C1 segment of cervical spinal cord (tissue), 14 donors: ENCODE results near the gene EIF6.
"Not testable (repeated sequence)": the region's sequence is repeated elsewhere in the genome, so short reads cannot be mapped to it uniquely, and the experiment has no call there.

Experiments used
- DNase-seq, 14 donors: peaks; one replicate each; lab custom pipeline; 2025; lab: John Stamatoyannopoulos, UW

EIF6 gene

DNA sequence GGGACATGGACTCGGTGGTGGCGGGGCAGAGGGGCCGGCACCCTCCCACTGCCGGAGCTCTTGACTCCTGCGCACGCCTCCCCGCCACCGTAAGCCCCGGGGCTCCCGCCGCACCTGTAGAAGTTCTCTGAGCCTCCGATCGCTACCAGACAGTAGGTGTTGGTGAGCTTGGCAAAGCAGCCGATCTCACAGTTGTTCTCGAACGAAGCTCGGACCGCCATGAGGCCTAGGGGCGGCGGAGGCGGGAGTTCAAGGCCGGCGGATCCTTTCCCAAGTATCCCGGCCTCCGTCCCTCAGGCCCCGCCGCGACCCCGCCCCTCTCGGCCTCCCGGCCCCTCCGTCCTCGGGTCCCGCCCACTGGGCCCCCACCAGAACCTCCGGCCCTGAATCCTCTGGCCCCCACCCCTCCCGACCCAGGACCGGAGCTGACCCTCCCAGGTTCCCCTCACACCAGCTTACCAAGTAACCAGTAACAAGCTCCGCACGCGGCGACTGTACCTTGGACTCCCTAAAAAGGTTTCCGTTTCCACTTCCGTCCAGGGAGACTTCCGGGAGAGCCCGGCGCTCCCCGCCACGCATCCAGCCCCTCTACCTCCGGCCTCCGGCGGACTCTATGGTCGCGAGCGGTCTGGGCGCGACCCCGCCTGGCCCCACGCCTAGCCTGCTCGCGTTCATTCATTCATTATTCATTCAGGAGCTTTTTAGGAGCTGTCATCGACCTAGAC, at the start of gene EIF6:
TSS of gene EIF6 (minus strand) at position 506 of the 725 bp plus-strand sequence. CDS start at position 221, 285 bp downstream.
- peak; percentile 18 to 85 (median 60) for DNase-seq

DNA sequence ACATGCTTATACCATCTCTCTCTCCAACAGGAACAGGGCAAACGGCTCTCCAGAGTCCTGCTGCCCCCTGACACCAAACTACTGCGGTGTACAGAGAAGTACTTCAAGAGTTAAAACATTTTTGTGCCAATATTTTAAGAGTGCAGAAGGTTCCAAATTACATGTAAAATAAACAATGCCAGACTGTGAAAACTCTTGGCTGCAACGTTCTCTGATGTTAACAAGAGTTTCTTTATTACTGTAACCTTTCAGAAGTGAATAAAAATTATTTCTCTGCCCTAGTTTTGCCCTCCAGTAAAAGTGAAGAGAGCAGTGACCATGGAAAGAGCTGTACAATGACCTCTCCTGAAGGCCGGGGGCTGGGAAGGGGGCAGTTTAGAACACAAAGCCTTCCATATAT, 49.0 kb upstream of the EIF6 start:
- no peak for DNase-seq

DNA sequence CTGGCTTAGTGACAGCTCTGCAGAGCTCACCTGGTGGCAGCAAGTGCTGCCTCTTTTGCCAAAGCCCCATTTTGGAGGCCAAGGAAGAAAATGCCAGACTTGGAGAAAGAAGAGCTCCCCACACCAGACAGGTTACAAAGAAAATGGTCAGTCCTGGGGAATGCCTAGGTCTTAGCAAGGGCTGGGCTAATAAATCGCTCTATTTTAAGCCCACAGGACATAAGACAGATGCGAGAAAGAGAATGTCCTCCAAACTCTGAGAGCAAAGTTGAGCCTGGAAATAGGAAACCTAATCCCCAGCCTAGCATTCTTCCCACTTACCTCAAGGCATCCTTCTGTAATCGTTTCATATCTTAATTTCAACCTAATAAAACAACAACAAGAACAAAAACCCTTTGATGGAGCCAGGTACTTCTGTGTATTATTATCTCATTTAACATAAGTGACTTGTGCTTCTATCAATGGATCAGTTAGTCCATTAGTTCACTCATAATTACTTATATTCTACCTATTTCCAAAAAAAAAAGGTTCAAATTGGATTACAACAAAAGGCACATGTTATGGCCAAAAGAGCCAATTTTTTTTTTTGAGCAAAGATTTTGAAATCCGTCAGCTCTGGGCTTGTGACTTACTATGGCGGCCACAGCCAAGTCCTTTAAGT, 48.1 kb upstream of the EIF6 start:
- no peak for DNase-seq

DNA sequence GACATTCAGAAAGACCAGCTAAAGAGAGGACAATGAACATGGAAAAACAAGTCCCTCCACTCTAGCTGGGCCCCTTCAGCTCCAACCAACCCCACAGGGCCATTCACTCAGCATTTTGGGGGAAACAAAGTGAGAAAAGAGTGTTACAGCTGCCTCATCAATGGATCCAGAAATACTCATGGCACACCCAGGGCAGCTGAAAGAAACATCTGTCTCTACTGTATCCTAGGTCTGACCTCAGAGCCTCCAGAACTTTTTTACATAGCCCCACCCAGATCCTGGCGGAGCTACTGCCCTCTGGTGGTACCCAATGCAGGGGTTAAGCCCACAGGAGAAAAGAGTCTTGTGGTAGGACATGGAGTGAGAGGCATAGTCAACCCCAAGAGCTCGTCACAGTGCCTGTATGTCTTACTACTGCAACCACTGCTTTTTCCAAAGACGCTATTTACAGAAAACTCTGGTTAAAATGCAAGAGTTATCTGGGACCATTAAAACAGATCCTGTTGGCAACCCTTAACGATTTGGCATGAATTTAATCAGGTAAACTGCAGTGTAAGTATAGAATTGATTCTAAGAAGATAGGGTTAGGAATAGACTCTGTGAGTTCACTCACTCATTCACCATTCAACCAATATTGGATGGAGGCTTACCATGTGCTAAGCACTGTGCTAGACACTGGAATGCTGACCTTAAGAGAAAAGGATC, 45.0 kb upstream of the EIF6 start:
- DNase-seq, result no peak

DNA sequence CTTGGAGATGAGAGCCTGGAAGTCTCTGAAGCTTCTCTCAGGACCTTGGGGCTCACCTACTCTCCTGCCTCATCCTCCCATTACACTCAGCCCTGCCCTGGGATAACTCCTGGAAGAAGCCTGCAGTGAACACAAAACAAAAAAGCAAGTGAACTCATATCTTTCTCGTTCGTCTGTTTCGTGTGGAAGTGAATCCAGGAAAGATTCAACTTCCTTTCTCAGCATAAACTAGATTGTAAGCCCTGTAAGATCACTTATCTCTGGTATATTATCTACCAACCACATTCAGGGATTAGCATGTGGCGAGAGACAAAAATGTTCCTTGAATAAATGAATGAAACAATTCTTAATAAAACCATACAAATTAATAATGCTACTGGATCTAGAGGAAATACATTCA, 44.1 kb upstream of the EIF6 start:
- no peak for DNase-seq

DNA sequence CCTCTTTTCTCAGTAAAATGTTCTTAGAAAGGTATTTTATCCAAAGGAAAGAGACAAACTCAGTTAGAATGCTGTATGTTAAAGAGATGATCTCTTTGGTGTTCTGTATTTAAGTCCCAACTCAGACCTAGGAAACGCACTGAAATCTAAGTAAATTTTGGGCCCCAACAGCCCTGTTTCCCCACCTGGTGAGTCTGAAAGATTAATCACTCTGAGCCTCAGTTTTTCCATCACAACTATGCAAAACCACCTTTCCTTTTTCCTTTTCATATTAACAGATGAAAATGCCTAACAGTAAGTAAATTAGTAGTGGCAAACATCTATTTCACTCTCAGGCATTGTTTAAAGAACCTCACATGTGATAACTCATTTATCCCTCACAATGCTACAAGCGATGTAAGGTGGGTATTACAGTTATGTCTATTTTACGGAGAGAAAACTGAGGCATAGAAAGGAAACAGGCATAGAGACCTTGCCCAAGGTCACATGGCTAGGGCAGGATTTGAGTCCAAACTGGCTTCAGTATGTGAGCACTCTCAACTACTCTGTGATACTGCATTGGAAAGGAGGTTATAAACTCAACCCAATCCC, 43.6 kb upstream of the EIF6 start:
- DNase-seq, result no peak

DNA sequence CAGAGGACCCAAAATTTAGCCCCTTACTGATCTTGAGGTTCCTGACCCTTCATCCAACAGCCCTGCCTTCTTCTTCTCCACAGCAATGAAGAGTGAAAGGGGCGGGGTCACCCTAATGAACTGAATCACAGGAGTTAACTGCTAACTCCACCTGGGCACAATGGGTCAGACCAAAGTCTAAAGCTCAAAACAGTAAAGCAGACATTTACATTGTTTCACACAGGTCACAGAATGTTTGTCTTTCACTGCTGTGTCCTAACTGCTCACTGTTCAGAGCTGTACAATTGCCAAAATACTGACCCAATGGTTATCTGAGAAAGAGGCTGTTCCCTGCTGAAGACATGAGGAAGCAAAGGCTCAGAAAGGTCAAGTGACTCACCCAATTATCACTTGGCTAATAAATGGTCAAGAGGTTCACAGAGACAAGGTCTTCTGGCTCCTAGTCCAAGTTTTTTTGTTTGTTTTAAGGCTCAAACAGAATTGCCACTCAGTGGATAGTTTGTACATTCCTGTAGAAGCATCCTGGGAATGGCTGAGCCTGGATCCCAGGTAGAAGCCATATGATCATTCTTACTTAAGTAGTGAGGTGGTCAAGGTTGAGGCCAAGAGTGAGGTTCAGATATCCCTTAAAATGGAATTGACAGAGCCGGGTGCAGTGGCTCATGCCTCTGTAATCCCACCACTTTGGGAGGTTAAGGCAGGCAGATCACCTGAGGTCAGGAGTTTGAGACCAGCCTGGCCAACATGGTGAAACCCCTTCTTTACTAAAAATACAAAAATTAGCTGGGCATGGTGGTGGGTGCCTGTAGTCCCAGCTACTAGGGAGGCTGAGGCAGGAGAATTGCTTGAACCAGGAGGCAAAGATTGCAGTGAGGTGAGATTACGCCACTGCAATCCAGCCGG, 42.8 kb upstream of the EIF6 start:
- DNase-seq, result no peak

DNA sequence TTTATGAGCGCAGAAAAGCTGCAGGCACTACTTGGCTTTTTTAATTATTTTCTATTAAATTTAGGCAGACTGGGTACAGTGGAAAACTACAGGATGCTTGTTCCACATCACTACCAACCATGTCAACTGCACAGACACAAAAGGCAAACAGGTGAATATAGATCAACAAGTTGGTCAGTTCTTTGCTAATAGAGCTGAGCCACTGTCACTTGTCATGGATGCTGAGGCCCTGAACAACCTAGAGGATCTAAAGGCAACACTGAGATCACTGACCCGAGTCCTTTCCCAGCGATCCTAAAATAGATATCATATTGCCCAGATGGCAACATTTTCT, 42.1 kb upstream of the EIF6 start:
- no peak for DNase-seq

DNA sequence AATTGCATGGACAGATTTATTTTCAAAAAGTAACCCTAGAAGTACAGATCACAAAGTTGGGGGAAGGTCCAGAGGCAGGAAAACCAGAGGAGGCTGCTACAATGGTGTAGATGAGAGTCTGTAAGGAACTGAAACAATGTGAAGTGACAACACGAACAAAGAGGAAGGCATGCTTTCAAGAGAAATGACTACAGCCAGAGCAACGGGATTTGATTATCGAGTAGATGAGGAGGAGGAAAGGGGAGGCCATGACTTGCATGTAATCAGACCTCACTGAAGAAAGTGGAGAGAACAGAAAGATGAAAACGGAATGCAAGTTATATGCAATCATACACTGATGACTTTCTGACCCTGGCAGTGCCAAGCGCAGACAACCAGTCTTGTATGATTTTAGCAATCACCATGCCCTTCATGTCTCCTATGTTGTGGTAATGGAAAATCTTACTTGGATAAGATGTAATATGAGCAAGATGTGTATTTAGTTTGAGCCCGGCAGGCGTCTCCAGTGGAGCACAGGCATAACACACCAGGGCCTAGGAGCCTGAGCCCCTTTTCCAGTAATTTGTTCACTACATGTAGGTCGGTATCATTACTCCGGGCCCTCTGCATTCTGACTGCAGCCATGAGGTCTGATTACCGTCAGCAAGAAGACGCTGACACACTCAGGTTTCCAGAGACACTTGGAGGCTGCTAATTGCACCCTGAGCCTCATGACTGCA, 41.6 kb upstream of the EIF6 start:
- no peak for DNase-seq

DNA sequence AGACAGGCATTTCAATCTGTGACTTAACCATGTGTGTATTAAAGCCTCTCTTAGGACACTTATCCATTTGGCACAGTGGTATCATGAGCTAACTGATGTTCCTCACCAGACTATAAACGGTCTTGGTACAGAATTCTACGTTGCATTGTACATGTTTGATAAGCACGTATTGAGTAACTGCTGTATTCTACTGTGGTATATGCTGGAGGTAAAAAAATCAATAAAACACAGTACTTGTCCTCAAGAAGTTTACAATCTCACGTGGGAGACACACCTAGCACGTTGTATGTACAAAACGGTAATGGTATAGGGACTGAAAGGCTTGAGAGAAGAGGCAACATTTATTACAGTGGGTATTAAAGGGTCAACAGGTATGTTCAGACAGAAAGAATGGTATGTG, 40.8 kb upstream of the EIF6 start:
- no peak for DNase-seq

DNA sequence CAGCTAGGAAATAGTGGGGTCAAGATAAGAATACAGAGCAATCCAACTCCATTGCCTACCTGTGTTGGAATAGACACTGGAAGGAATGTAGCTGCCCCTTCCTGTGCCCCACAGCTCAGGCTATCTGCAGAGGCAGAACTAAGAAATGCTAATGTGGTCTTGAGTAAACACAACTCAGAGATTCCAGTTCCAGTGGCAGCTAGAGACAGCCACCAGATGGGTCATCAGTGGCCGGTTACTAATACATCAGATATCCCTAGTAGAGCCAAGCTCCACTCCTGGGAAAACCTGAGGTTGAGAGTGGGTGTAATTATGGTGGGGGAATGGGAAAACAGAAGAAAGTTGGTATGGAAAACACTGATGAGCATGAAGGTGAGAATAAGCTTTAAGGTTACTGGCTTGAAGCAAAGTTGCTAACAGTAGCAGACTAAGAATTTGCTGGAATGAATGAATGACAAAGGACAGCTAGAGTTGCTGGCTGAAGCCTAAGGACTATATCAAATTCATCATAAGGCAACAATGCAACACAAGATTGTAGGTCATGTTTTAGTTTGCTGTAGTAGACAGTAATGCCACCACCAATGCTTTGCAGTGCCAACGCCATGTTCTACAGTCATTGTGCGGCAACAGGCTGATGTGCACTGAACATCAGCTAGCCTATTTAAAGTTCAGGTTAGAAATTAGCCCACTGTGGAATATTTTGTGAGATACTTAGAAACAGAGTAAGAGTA, 36.0 kb upstream of the EIF6 start:
- no peak for DNase-seq

DNA sequence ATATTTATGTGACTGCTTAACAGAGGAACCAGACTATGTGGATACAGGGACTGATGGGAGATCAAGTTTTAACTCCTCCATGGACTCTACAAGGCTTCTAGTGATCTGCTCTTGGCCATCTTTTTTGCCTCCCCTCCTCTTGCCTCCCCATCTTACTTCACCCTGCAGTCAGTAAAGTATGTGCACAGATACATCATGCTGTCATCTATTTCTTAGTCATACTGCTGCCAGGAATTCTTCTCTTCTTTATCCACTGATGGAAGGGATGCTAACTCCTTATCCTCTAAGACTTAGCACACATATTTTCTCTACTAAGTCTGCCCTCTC, 35.3 kb upstream of the EIF6 start:
- no peak for DNase-seq

DNA sequence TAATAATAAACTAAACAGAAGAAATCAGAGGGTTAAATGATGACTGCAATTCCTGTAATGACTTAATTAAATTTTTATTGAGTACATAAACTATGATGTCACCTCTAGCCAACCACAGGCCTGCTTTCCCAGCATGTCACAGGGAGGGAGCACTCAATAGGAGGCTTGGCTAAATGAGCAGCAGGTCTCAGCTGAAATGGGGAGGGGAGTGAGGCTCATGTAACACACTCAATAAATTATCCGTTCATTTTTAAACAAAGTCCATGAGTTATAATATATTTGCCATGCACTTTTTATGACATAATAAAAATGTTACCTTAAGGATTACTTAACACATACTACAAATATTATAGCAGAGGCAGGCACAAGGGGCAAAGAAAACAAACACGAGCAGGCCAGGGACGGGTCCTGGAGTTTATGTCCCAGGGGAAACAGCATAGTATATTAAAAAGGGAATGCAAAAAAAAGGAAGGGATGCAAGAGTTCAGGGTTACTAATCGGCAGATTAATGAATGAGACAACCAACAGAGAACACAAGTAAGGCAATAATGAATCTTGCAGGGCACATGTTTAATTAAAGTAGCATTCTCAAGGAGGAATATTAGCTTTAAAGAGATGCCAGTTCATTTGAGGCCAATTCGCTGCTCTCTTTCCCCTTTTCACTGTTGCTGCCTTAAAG, 34.8 kb upstream of the EIF6 start:
- no peak for DNase-seq

DNA sequence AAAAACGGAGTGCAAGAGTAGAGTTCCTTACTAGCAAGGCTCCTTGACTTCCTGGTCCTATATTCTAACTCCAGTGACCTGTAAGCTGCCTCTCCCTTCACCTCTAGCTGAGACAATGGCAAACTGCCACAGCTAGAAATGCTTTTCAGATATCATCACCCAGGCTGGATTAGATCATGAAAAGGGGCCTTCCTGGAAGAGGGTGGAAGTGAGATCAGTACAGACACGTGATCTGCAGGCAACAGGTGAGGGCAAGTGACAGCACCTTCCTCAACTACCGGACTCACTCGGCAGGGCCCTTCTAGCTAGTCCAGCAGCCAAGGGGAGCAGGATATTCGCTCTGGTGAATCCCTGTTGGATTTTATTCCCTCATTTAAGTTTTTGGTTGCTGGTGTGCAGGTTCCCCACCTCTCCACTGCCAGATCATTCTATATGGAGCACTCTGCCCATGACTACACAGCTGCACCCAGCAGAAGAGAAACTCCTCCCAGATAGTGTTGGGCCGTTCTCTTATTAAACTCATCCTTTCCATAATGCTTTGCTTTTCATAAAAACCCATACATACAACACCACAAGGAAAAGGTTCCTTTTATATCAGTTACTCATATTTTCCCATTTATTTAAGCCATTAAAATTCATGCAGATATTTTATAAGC, 34.1 kb upstream of the EIF6 start:
- DNase-seq, result no peak

DNA sequence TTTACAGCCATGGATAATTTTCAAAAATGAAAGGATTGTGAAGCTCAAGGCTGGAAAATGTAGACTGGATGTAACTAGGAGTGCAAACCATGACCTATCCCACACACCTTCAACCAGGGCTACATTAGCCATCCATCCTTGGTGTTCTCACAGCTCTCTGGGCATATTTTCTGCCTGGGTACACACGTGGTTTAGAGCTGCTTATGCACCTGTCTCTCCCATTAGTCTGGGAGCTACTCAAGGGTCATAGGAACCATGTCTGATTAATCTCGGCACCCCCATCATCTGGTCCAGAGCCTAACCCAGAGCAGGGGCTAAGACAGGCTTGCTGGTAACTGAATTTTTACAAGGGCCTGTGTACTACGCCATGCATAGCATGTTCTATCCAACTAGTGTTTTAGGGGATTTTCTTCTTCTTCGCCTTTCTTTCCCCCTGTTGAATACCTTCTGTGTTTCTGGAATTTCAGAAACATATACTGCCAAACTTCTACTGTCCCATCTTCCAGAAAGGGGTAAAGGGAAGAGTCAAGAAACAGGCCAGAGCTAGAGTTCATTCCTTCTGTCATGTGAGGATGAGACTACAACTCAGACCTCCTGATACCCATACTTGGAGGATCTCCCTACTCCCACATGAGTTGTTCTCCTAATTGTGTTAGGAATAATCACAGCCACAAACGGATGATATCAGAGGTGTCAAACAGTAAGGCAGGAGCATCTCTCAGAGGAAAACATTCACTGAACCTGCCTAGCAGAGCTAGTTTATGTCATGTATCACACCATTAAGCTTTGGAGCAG, 33.0 kb upstream of the EIF6 start:
- DNase-seq, result no peak

DNA sequence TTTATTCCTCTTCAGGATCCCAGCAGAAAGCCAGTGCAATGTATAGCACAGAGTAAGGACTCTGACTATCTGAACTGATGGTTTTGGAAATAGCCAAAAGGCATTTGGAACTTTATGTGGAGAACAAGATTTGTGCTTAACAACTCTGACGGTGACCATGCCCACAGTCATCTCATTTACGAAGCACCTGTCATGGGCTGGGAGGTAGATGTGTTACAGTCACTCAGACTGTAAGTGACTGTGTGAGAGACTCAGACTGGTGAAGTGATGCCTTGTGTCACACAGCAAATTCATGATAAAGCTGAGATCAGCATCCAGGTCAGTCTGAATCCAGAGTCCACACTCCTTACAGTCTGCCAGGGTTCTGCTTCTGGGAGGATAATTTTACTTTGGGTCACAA, 31.5 kb upstream of the EIF6 start:
- no peak for DNase-seq

DNA sequence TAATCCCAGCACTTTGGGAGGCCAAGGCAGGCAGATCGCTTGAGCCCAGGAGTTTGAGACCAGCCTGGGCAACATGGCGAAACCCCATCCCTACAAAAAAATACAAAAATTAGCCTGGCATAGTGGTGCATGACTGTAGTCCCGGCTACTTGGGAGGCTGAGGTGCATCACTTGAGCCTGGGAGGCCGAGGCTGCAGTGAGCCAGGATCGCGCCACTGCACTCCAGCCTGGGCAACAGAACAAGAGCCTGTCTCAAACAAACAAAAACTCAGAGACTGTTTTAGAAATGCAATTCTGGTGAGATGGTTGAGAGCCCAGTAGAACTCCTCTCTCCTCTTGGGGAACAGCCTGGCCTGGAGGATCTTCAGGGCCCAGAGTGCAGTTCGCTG, 31.1 kb upstream of the EIF6 start:
- not testable (repeated sequence) for DNase-seq
